GM13977 (cell line): Measurements from ENCODE around the gene RPS6KA4.
A peak's percentile ranks its signal among the peaks of the same experiment; 100 is the strongest.

Source experiments
- DNase-seq: peaks from one replicate; pipeline ENCODE4 v3.0.0; 2012; ENCODE audit warnings: low spot score
- CTCF ChIP-seq: IDR thresholded peaks from 2 replicates; pipeline ENCODE4 v1.5.1; 2012; ENCODE audit warnings: mild to moderate bottlenecking, control low read depth; ENCODE audit not compliant: insufficient read depth; ENCODE audit errors: extremely low read depth, missing control alignments
- in situ Hi-C: fragments of 300-500 bp; cut with MboI; formaldehyde crosslinking; loops from one replicate; pipeline ENCODE4 v1.12.0; 2022; ENCODE audit warnings: low sequenced_read_pairs, low pct_unique_long_range_greater_than_20kb, mixed read lengths, inconsistent platforms; ENCODE audit not compliant: unreplicated experiment

Gene RPS6KA4

GRCh38 chr11:64342869-64343745 lies 15.9 kb upstream of the RPS6KA4 start:
- in situ Hi-C loops, result no loop called here
- DNase-seq, result no peak
- TF ChIP-seq CTCF, result no peak

- in situ Hi-C loops, result no loop called here
- DNase-seq, result peak; percentile 53
- peak; percentile 42 for TF ChIP-seq CTCF
These were observed 15.0 kb upstream of the RPS6KA4 start for GRCh38 chr11:64343767-64344559.

- DNase-seq, result no peak
- TF ChIP-seq CTCF, result no peak
- in situ Hi-C loops, result no loop called here
These were observed 14.2 kb upstream of the RPS6KA4 start for GRCh38 chr11:64344787-64345186.

- no peak for TF ChIP-seq CTCF
- DNase-seq, result no peak
- in situ Hi-C loops, result no loop called here
These were observed 11.6 kb upstream of the RPS6KA4 start for GRCh38 chr11:64347193-64347867.

- DNase-seq, result no peak
These were observed 10.5 kb upstream of the RPS6KA4 start for GRCh38 chr11:64348383-64349024.

More at GRCh38 chr11:64348383-64349024, 10.5 kb upstream of the RPS6KA4 start:
- TF ChIP-seq CTCF, result no peak
- in situ Hi-C loops, result no loop called here
